Neural crest cell (in vitro differentiated cells): ENCODE data around the gene CLVS2. TPM values are rescaled to one million over a fixed set of nuclear protein-coding genes. Genes with fewer than 3 reads are reported as not detected.

ENCODE experiments used
- DNase-seq: peaks from one replicate; pipeline ENCODE4 v3.0.0; 2021; ENCODE audit warnings: low read depth, mixed read lengths, low spot score
- H3K27ac Mint-ChIP-seq: one replicate; pipeline ENCODE4 v1.8.0; 2021; ENCODE audit warnings: mild to moderate bottlenecking, mixed read lengths; ENCODE audit not compliant: unreplicated experiment
- H3K27me3 Mint-ChIP-seq: 2 replicates; pipeline ENCODE4 v1.8.0; 2021; ENCODE audit warnings: low read depth, mild to moderate bottlenecking, mixed read lengths
- H3K36me3 Mint-ChIP-seq: 2 replicates; pipeline ENCODE4 v1.8.0; 2021; ENCODE audit warnings: low read depth, mild to moderate bottlenecking, mixed read lengths
- H3K4me1 Mint-ChIP-seq: 2 replicates; pipeline ENCODE4 v1.8.0; 2021; ENCODE audit warnings: mixed read lengths
- H3K4me3 Mint-ChIP-seq: one replicate; pipeline ENCODE4 v1.8.0; 2021; ENCODE audit warnings: mild to moderate bottlenecking, mixed read lengths
- H3K9me3 Mint-ChIP-seq: 2 replicates; pipeline ENCODE4 v1.8.0; 2021; ENCODE audit warnings: mixed read lengths
- CTCF ChIP-seq: fragments of 200-600 bp; sonication (generic); conservative IDR thresholded peaks from 2 replicates; pipeline ENCODE4 v1.5.0; 2021; ENCODE audit warnings: antibody characterized with exemption, mild to moderate bottlenecking
- total RNA-seq: library from RNA; stranded (reverse); gene quantifications from 2 replicates; pipeline ENCODE4 v1.2.1, GENCODE V29; 2021

CLVS2 gene
- total RNA-seq, 1 donor from 2014 or later, result 1.2 TPM

GRCh38 chr6:123091091-123091895 is 95.3 kb downstream of the CLVS2 start:
- Mint-ChIP-seq H3K27me3 (peaks cover 14% of the 10 kb centered on the region), H3K36me3 (no peaks in the 10 kb centered on the region), H3K4me1 (no peaks in the 10 kb centered on the region), H3K4me3 (no peak overlapping the region), H3K9me3 (no peaks in the 10 kb centered on the region), H3K27ac (no peak overlapping the region)
- no peak for DNase-seq
- no peak for TF ChIP-seq CTCF

DNA sequence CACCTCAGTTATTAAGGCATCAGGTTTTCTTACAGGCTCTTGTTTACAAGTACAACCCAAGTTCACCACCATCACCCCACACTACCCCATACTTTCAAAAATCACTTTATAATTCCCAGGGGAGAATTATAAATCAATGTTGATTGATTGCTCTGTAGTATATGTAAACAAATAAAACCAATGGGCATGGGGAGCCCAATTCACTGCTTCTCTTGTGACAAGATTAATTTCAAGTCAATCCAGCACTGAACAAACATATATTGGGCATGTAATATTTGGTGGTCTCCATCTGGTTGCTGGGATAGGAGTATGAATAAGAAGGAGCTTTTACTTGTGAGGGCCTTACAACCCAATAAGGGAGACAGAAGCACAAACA is 95.8 kb downstream of the CLVS2 start:
- H3K27me3 Mint-ChIP-seq, result peaks cover 14% of the 10 kb centered on the region
- H3K4me3 Mint-ChIP-seq, result no peak overlapping the region
- H3K36me3 Mint-ChIP-seq, result no peaks in the 10 kb centered on the region
- H3K4me1 Mint-ChIP-seq, result no peaks in the 10 kb centered on the region
- H3K27ac Mint-ChIP-seq, result no peak overlapping the region
- no peak for TF ChIP-seq CTCF
- DNase-seq, result no peak
- H3K9me3 Mint-ChIP-seq, result no peaks in the 10 kb centered on the region

DNA sequence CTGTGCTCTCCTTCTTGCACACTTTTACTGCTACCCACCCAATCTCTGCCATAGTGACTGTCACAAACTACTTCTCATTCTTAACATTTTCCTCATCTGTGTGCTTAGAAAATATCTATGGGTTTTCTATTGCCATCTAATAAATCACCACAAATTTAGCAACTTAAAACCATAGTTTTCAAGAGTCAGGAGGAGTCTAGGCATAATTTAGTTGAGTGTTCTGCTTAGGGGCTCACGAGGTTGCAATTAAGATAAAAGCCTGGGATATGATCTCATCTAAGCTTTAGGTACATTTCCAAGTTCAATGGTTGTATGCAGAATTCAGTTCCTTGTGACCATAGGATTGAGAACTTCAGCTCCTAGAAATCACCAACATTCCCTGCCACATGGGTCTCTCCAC is 98.8 kb downstream of the CLVS2 start:
- Mint-ChIP-seq H3K4me1 (no peaks in the 10 kb centered on the region), H3K27ac (no peak overlapping the region), H3K4me3 (no peak overlapping the region), H3K9me3 (no peaks in the 10 kb centered on the region), H3K36me3 (no peaks in the 10 kb centered on the region), H3K27me3 (peaks cover 22% of the 10 kb centered on the region)
- no peak for DNase-seq
- TF ChIP-seq CTCF, result no peak

GRCh38 chr6:123105561-123105960 is 109.5 kb downstream of the CLVS2 start:
- no peak for TF ChIP-seq CTCF
- peaks cover 3% of the 10 kb centered on the region for H3K9me3 Mint-ChIP-seq
- no peak for DNase-seq
- H3K36me3 Mint-ChIP-seq, result no peaks in the 10 kb centered on the region
- H3K4me3 Mint-ChIP-seq, result no peak overlapping the region
- no peaks in the 10 kb centered on the region for H3K4me1 Mint-ChIP-seq
- H3K27me3 Mint-ChIP-seq, result peaks cover 42% of the 10 kb centered on the region
- no peak overlapping the region for H3K27ac Mint-ChIP-seq

DNA sequence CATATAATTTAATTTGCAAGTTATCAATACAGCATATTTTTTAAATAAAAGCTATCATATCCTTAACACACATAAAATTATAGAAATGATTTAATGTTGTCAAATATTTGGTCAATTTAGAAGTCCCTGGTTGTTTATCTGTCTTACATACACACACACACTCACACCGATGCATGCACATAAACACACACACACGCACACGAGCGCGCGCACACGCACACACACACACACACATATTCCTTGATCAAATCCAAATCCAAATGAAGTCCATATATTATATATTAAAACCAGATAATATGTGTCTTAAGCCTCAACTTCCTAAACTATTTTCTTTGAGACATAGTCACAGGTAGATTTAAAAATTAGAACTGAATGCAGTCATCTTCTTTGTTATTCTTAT is 120.3 kb downstream of the CLVS2 start:
- H3K36me3 Mint-ChIP-seq, result no peaks in the 10 kb centered on the region
- H3K4me1 Mint-ChIP-seq, result no peaks in the 10 kb centered on the region
- H3K9me3 Mint-ChIP-seq, result no peaks in the 10 kb centered on the region
- H3K27ac Mint-ChIP-seq, result no peak overlapping the region
- H3K4me3 Mint-ChIP-seq, result no peak overlapping the region
- peaks cover 17% of the 10 kb centered on the region for H3K27me3 Mint-ChIP-seq
- no peak for DNase-seq
- TF ChIP-seq CTCF, result no peak
